T-cell (primary cell): ENCODE measurements around the gene GNB3. TPM values are rescaled to one million over a fixed set of nuclear protein-coding genes. Genes with fewer than 3 reads are reported as not detected.

Experiments used
- ATAC-seq, 4 experiments: fragments of 200-7000 bp in 3 of 4; fragments of 150-1000 bp in 1 of 4; cut with Tn5 transposase; replicated peaks in 1 of 4; 1 replicate in 3 of 4; 2 replicates in 1 of 4; pipeline ENCODE4 v1.10.0; 2021; ENCODE audit warnings: moderate library complexity in 3 of 4, mild to moderate bottlenecking in 2 of 4, moderate number of reproducible peaks in 1 of 4
- CTCF ChIA-PET, 2 donors: fragments of 300-600 bp; sonication (Branson Sonifier 250); formaldehyde crosslinking; loops; one replicate each; lab custom pipeline; 2022; ENCODE audit warnings: antibody characterized with exemption in 2 of 2; lab: Charles Lee
- POLR2A ChIA-PET, 2 donors: fragments of 300-600 bp; sonication (Branson Sonifier 250); formaldehyde crosslinking; loops; one replicate each; lab custom pipeline; 2022; ENCODE audit warnings: antibody characterized with exemption in 2 of 2; lab: Charles Lee
- DNase-seq, 35 experiments: peaks; one replicate each; pipeline versions ENCODE4 v3.0.0 to v3.0.0-alpha.2; 2013 to 2023
- H3K27ac ChIP-seq: one replicate; pipeline ENCODE4 v1.5.1; 2013; ENCODE audit warnings: low read length
- H3K27me3 ChIP-seq, 2 experiments: replicated peaks in 1 of 2; 1 replicate in 1 of 2; 2 replicates in 1 of 2; pipeline versions ENCODE4 v1.6.1 to v1.7.0; 2013; ENCODE audit warnings: low read length in 1 of 2, mixed read lengths in 1 of 2; ENCODE audit not compliant: control insufficient read depth in 2 of 2, insufficient read depth in 2 of 2; ENCODE audit errors: extremely low read depth in 1 of 2
- H3K36me3 ChIP-seq, 2 donors: 1 replicate in 1 of 2; 2 replicates in 1 of 2; pipeline versions ENCODE4 v1.6.1 to v1.7.0; 2013; ENCODE audit warnings: low read length in 1 of 2; ENCODE audit not compliant: control insufficient read depth in 2 of 2, insufficient read depth in 1 of 2; ENCODE audit errors: extremely low read depth in 1 of 2
- H3K4me1 ChIP-seq, 2 experiments: 1 replicate in 1 of 2; 2 replicates in 1 of 2; pipeline versions ENCODE4 v1.6.1 to v1.7.0; 2013; ENCODE audit warnings: low read length in 2 of 2, mixed read lengths in 1 of 2; ENCODE audit not compliant: insufficient read depth in 2 of 2, control insufficient read depth in 1 of 2; ENCODE audit errors: extremely low read depth in 1 of 2
- H3K4me3 ChIP-seq, 2 donors: 1 replicate in 1 of 2; 2 replicates in 1 of 2; pipeline versions ENCODE4 v1.5.1 to v1.7.0; 2013; ENCODE audit warnings: mild to moderate bottlenecking in 2 of 2, low read length in 1 of 2, moderate library complexity in 1 of 2; ENCODE audit not compliant: control insufficient read depth in 1 of 2; ENCODE audit errors: extremely low read depth in 1 of 2
- H3K9me3 ChIP-seq: 2 replicates; pipeline ENCODE4 v1.7.0; 2013
- H3K27ac Mint-ChIP-seq, 2 donors: one replicate each; pipeline ENCODE4 v1.8.0; 2020 to 2021; ENCODE audit warnings: mild to moderate bottlenecking in 2 of 2, mixed read lengths in 2 of 2
- H3K27me3 Mint-ChIP-seq, 2 donors: one replicate each; pipeline ENCODE4 v1.8.0; 2021 to 2022; ENCODE audit warnings: mixed read lengths in 2 of 2
- H3K36me3 Mint-ChIP-seq: one replicate; pipeline ENCODE4 v1.8.0; 2021; ENCODE audit warnings: mixed read lengths
- H3K4me1 Mint-ChIP-seq, 3 donors: one replicate each; pipeline ENCODE4 v1.8.0; 2020 to 2022; ENCODE audit warnings: mixed read lengths in 3 of 3, mild to moderate bottlenecking in 1 of 3
- H3K4me3 Mint-ChIP-seq, 3 donors: one replicate each; pipeline ENCODE4 v1.8.0; 2020 to 2022; ENCODE audit warnings: mild to moderate bottlenecking in 3 of 3, mixed read lengths in 3 of 3, moderate library complexity in 3 of 3
- H3K9me3 Mint-ChIP-seq, 3 donors: one replicate each; pipeline ENCODE4 v1.8.0; 2020 to 2022; ENCODE audit warnings: mixed read lengths in 3 of 3
- whole genome bisulfite sequencing: methylation state at CpG from one replicate; pipeline ENCODE4 v1.1.5; 2013; ENCODE audit warnings: missing lambda C conversion rate; ENCODE audit not compliant: insufficient coverage; 5-methylcytosine and 5-hydroxymethylcytosine counted together
- total RNA-seq, 35 experiments: library from RNA in 6 of 35; stranded (reverse) in 6 of 35; fragments of 120-200 nt in 1 of 35; gene quantifications; one replicate each; pipeline versions ENCODE4 v1.2.1 to v1.2.4 and lab custom pipeline; 2013 to 2026

Gene GNB3
- total RNA-seq, 5 donors from 2014 or later (not counting 1 experiment from before 2014, with no cell fraction given): 0.85 to 4.3 (median 3.4) TPM

DNA sequence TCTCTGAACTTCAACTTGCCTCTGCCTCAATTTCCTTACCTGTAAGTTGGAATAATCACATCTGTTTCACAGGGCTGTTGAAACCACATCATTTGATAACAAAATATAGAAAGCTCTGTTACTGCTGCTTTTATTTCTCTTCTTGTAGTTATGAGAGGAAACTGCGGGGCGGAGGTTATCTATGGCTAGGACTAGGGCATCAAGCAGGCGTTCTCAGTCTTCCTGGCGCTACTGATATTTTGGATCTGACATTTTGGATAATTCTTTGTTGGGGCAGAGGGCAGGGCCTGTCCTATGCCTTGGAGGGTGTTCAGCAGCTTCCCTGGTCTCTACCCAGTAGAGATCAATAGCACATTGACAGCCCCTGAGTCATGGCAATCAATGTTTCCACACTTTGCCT, 8.6 kb upstream of the GNB3 start:
- no peak overlapping the region for H3K4me3 ChIP-seq
- no peaks in the 10 kb centered on the region for H3K36me3 Mint-ChIP-seq
- 69% methylated on average over 2 of the region's 4 CpGs for WGBS
- H3K9me3 ChIP-seq: no peaks in the 10 kb centered on the region
- ATAC-seq: no peak
- POLR2A ChIA-PET: no interaction called here
- H3K27me3 ChIP-seq: peaks cover 0 to 41% of the 10 kb centered on the region in 2 experiments
- DNase-seq: no peak
- no peak overlapping the region for H3K27ac ChIP-seq
- H3K4me1 ChIP-seq: peaks cover 0 to 29% of the 10 kb centered on the region in 2 experiments
- H3K4me3 Mint-ChIP-seq: no peak overlapping the region
- CTCF ChIA-PET: interaction anchor here (0.5 to 6.1 kb wide), 3 partner anchors 78 to 253 kb away, joined by 3 to 34 read pairs (median 13); partner anchors contain the start of gene MLF2 (in 1 of the 2)
- H3K4me1 Mint-ChIP-seq: peaks cover 16 to 28% (median 21%) of the 10 kb centered on the region in 3 donors
- H3K36me3 ChIP-seq: no peaks in the 10 kb centered on the region
- H3K27me3 Mint-ChIP-seq: peaks cover 8 to 29% of the 10 kb centered on the region in 2 donors
- H3K9me3 Mint-ChIP-seq: no peaks in the 10 kb centered on the region
- no peak overlapping the region for H3K27ac Mint-ChIP-seq

DNA sequence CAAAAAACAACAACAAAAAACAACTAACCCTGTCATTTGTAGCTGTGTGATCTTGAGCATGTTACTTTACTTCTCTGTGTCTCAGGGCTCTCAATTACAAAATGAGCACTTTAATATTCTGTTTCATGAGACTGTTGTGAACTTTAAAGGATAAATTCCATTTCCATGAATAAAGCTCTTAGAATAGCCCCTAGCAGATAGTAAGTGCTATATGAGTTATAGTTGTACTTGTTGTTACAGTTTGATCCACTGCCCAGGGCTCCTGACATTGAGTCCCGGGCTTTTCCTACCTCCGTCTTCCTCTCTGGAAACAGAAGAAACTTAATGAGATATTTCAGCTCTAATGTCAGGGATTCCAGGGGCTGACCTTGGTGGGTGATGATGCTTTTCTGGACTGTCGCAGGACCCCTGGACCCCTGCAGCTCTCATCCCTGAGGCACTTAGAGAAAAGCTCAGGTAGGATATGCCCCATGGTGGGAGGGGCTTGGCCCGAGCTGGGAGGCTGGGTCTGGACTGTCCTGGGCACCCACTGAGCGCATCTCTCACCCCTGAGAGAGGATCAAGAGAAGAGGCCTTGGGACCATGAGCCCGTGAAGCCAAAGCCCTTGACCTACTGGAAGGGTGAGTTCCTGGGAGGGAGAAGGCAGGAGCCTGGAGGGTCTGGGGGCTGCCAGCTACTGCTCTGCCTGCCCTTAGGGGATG, 7.4 kb upstream of the GNB3 start:
- no peak for DNase-seq
- no peaks in the 10 kb centered on the region for H3K9me3 ChIP-seq
- H3K27ac ChIP-seq: no peak overlapping the region
- ChIA-PET CTCF (interaction anchor here (0.6 to 6.1 kb wide), 5 partner anchors 18 to 238 kb away, joined by 3 to 34 read pairs (median 4); partner anchors contain the start of genes MLF2 (in 2 of the 2) and USP5 (in 1 of the 2)), POLR2A (interaction anchor here in 1 of 2 donors (0.5 kb wide), 1 partner anchor 10 kb away, joined by 3 read pairs; no protein-coding TSS in a partner anchor)
- H3K4me3 ChIP-seq: no peak overlapping the region
- H3K36me3 ChIP-seq: no peaks in the 10 kb centered on the region
- WGBS: 75% methylated on average over 4 of the region's 6 CpGs
- no peak for ATAC-seq
- peaks cover 0 to 22% of the 10 kb centered on the region in 2 donors for H3K27me3 Mint-ChIP-seq
- peaks cover 0 to 30% of the 10 kb centered on the region in 2 experiments for H3K27me3 ChIP-seq
- H3K9me3 Mint-ChIP-seq: no peaks in the 10 kb centered on the region
- no peaks in the 10 kb centered on the region for H3K36me3 Mint-ChIP-seq
- peaks cover 0 to 17% of the 10 kb centered on the region in 2 experiments for H3K4me1 ChIP-seq
- peak overlapping the region in 1 of 2 donors; percentile 16 for H3K27ac Mint-ChIP-seq
- H3K4me1 Mint-ChIP-seq: peaks cover 9 to 16% (median 14%) of the 10 kb centered on the region in 3 donors
- no peak overlapping the region for H3K4me3 Mint-ChIP-seq

DNA sequence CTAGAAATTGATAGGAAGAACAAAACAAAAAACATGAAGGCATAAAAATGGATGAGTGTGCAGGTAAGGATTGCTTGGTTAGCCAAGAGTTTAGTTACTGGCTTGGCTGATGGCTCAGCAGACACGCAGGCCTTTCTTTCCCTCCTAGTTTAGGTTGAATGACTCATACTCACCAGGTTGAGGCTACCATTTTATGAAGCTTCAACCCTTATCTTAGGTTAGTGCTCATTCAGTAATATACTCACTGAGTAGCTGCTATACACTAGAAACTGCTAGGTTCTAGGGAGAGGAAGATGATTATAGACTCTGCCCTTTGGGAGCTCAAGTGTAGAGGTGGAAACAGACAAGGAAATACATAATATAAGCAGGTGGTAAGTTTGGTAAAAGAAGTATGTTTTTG, 6.5 kb upstream of the GNB3 start:
- H3K4me3 Mint-ChIP-seq: no peak overlapping the region
- Histone ChIP-seq H3K4me3 (no peak overlapping the region), H3K9me3 (no peaks in the 10 kb centered on the region), H3K36me3 (no peaks in the 10 kb centered on the region), H3K4me1 (peaks cover 0 to 11% of the 10 kb centered on the region in 2 experiments), H3K27me3 (peaks cover 0 to 24% of the 10 kb centered on the region in 2 experiments), H3K27ac (no peak overlapping the region)
- DNase-seq: no peak
- no peaks in the 10 kb centered on the region for H3K36me3 Mint-ChIP-seq
- CTCF ChIA-PET: interaction anchor here (0.6 to 6.1 kb wide), 10 partner anchors 9 to 145 kb away, joined by 3 to 34 read pairs (median 4); partner anchors contain the start of genes MLF2 (in 2 of the 2), CDCA3 (in 1 of the 2), TPI1 (in 1 of the 2) and USP5 (in 1 of the 2)
- no peak overlapping the region for H3K27ac Mint-ChIP-seq
- peaks cover 0 to 17% of the 10 kb centered on the region in 2 donors for H3K27me3 Mint-ChIP-seq
- ATAC-seq: no peak
- POLR2A ChIA-PET: no interaction called here
- no CpG with 5 or more reads among the region's 1 CpG for WGBS
- H3K4me1 Mint-ChIP-seq: peaks cover 7 to 11% (median 9%) of the 10 kb centered on the region in 3 donors
- no peaks in the 10 kb centered on the region for H3K9me3 Mint-ChIP-seq

DNA sequence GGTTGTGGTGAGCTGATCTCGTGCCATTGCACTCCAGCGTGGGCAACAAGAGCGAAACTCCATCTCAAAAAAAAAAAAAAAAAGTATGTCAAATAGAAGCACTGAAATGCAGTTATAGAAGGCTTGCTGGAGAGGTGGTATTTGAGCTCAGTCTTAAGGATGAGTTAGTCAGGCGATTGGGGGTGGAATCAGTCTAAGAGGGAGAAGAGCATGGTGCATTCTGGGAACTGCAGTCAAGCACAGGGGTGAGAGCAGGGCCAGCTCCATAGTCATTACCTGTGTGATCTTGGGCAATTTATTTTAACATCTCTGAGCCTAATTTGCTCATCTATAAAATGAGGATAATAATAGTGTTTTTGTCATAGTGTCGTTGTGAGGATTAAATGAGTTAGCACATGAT, 5.9 kb upstream of the GNB3 start:
- Mint-ChIP-seq H3K27ac (no peak overlapping the region), H3K4me1 (peaks cover 2 to 7% (median 6%) of the 10 kb centered on the region in 3 donors), H3K36me3 (no peaks in the 10 kb centered on the region), H3K27me3 (peaks cover 0 to 14% of the 10 kb centered on the region in 2 donors), H3K4me3 (no peak overlapping the region), H3K9me3 (no peaks in the 10 kb centered on the region)
- Histone ChIP-seq H3K36me3 (no peaks in the 10 kb centered on the region), H3K27ac (no peak overlapping the region), H3K9me3 (no peaks in the 10 kb centered on the region), H3K27me3 (peaks cover 0 to 18% of the 10 kb centered on the region in 2 experiments), H3K4me3 (no peak overlapping the region), H3K4me1 (peaks cover 0 to 6% of the 10 kb centered on the region in 2 experiments)
- POLR2A ChIA-PET: no interaction called here
- WGBS: 67% methylated on average over 3 of the region's 5 CpGs
- ATAC-seq (no peak), DNase-seq (no peak)
- CTCF ChIA-PET: interaction anchor here (0.6 to 6.1 kb wide), 8 partner anchors 10 to 241 kb away, joined by 3 to 34 read pairs (median 5); partner anchors contain the start of genes MLF2 (in 2 of the 2), CDCA3 (in 1 of the 2), USP5 (in 1 of the 2) and ZNF384 (in 1 of the 2)

DNA sequence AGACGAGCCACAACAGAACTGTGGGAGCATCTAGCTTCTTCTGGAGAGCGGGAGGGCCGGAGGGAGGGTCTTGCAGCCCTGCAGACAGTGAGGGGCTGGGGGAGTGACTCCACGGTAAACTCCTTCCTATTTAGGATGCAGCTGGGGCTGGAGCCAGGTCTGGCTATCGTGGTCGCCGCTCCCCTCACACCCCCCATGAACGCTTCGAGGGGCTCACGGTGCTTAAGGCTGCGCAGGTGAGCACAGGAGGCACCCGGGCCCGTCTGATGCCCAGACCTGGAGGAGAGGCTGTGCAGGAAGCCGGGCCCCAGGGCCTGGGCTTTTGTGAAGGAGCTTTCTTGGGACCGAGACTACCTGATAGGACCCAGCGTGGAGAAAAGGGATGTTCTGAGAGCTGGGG, 3.9 kb upstream of the GNB3 start:
- no peak for DNase-seq
- Mint-ChIP-seq H3K36me3 (no peaks in the 10 kb centered on the region), H3K27ac (no peak overlapping the region), H3K4me1 (peaks cover 2 to 7% (median 4%) of the 10 kb centered on the region in 3 donors), H3K9me3 (no peaks in the 10 kb centered on the region), H3K4me3 (no peak overlapping the region), H3K27me3 (no peaks in the 10 kb centered on the region)
- ChIA-PET CTCF (interaction anchor here in 1 of 2 donors (0.9 to 6.1 kb wide), 2 partner anchors 12 to 83 kb away, joined by 3 to 34 read pairs; partner anchors contain the start of gene MLF2), POLR2A (interaction anchor here in 1 of 2 donors (0.5 kb wide), 1 partner anchor 267 kb away, joined by 6 read pairs; no protein-coding TSS in a partner anchor)
- H3K4me1 ChIP-seq: peaks cover 0 to 6% of the 10 kb centered on the region in 2 experiments
- H3K4me3 ChIP-seq: no peak overlapping the region
- no peak overlapping the region for H3K27ac ChIP-seq
- H3K9me3 ChIP-seq: no peaks in the 10 kb centered on the region
- peaks cover 0 to 4% of the 10 kb centered on the region in 2 experiments for H3K27me3 ChIP-seq
- WGBS: 84% methylated on average over 12 of the region's 16 CpGs
- no peak for ATAC-seq
- no peaks in the 10 kb centered on the region for H3K36me3 ChIP-seq

DNA sequence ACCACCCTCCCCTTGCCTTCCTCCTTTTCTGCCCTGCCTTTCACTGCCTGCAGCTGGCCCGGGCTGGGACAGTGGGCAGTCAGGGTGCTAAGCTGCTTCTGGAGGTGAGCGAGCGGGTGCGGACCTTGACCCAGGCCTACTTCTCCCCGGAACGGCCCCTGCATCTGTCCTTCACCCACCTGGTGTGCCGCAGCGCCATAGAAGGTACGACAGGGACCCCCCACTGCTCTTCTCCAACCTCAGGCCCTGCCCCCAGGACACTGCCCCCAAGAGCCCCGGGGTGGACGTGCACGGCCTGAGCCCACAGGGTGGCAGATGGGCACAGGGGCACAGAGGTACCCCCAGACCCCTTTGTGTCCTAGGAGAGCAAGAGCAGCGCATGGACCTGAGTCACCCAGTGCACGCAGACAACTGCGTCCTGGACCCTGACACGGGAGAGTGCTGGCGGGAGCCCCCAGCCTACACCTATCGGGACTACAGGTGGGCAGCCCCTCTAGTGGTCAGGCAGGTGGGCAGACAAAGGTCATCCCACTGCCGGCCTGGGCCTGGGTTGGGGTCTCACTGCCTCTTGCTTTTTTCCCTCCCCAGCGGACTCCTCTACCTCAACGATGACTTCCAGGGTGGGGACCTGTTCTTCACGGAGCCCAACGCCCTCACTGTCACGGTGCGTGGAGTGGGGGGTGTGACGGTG, 3.2 kb upstream of the GNB3 start:
- Histone ChIP-seq H3K27me3 (peaks cover 0 to 4% of the 10 kb centered on the region in 2 experiments), H3K9me3 (no peaks in the 10 kb centered on the region), H3K4me1 (peaks cover 0 to 6% of the 10 kb centered on the region in 2 experiments), H3K4me3 (no peak overlapping the region), H3K27ac (no peak overlapping the region), H3K36me3 (no peaks in the 10 kb centered on the region)
- WGBS: 92% methylated on average over 20 of the region's 26 CpGs
- no peaks in the 10 kb centered on the region for H3K36me3 Mint-ChIP-seq
- ChIA-PET POLR2A (no interaction called here), CTCF (interaction anchor here in 1 of 2 donors (0.7 to 6.1 kb wide), 3 partner anchors 12 to 88 kb away, joined by 3 to 34 read pairs (median 3); partner anchors contain the start of gene MLF2)
- H3K4me1 Mint-ChIP-seq: peaks cover 2 to 7% (median 4%) of the 10 kb centered on the region in 3 donors
- H3K4me3 Mint-ChIP-seq: no peak overlapping the region
- H3K27ac Mint-ChIP-seq: no peak overlapping the region
- H3K27me3 Mint-ChIP-seq: no peaks in the 10 kb centered on the region
- no peaks in the 10 kb centered on the region for H3K9me3 Mint-ChIP-seq
- ATAC-seq (no peak), DNase-seq (no peak)
